Caki2 (cell line): Measurements from ENCODE around the gene EXOSC3. TPM values are rescaled to one million over a fixed set of nuclear protein-coding genes. Genes with fewer than 3 reads are reported as not detected.
"Not testable (repeated sequence)": the region's sequence is repeated elsewhere in the genome, so short reads cannot be mapped to it uniquely, and the experiment has no call there.

Source experiments
- DNase-seq: peaks from one replicate; pipeline ENCODE4 v3.0.0-alpha.2; 2015; ENCODE audit warnings: low read depth
- in situ Hi-C: cut with HindIII; loops from 2 replicates; pipeline ENCODE4 v1.10.0; 2016; ENCODE audit warnings: low sequenced_read_pairs, low pct_unique_long_range_greater_than_20kb, mixed read lengths
- total RNA-seq: library from RNA; depleted of rRNA; stranded (reverse); fragments of >200 nt; shearing (Covaris generic); gene quantifications from 2 replicates; pipeline ENCODE4 v1.2.3, GENCODE V29; 2014; ENCODE audit warnings: low replicate concordance; rRNA removed

Gene EXOSC3
- total RNA-seq = 31.8 and 100 TPM in 2 replicates

GRCh38 chr9:37784616-37785483 is at the start of gene EXOSC3:
TSS of gene EXOSC3 (minus strand) at chr9:37785064. CDS start at chr9:37785044, 20 bp downstream.
- peak; percentile 81 for DNase-seq
- in situ Hi-C loops = no loop called here

GRCh38 chr9:37827483-37828165 is 42.8 kb upstream of the EXOSC3 start:
- in situ Hi-C loops = no loop called here
- DNase-seq = no peak

DNA sequence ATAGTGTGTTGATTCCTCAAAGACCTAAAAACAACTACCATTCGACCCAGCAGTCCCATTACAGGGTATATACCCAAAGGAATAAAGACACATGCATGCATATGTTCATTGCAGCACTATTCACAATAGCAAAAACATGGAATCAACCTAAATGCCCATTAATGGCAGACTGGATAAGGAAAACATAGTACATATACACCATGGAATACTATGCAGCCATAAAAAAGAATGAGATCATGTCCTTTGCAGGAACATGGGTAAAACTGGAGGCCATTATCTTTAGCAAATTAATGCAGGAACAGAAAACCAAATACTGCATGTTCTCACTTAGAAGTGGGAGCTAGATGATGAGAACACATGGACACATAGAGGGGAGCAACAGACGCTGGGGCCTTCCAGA is 40.3 kb upstream of the EXOSC3 start:
- in situ Hi-C loops, DNase-seq: not testable (repeated sequence)

DNA sequence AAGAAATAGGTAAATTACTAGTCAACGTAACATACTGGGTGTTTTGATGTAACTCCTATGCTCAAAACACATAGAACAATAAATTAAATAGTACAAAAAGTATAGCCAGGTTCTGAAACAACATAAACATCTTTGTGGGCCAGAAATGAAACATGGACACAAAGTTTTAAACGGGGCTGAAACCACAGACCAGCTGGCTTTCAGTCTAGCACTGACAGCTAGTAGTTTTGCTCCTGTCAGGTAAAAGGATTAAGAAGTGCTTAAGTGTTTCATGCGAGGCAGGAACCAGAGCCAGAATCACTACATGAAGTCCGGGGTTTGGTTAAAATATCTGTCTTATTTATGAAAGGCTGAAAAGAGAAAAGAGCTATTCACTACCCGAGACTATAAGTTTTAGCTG is 35.3 kb upstream of the EXOSC3 start:
- in situ Hi-C loops = no loop called here
- DNase-seq = no peak

GRCh38 chr9:37818849-37819248 is 34.0 kb upstream of the EXOSC3 start:
- in situ Hi-C loops = no loop called here

DNA sequence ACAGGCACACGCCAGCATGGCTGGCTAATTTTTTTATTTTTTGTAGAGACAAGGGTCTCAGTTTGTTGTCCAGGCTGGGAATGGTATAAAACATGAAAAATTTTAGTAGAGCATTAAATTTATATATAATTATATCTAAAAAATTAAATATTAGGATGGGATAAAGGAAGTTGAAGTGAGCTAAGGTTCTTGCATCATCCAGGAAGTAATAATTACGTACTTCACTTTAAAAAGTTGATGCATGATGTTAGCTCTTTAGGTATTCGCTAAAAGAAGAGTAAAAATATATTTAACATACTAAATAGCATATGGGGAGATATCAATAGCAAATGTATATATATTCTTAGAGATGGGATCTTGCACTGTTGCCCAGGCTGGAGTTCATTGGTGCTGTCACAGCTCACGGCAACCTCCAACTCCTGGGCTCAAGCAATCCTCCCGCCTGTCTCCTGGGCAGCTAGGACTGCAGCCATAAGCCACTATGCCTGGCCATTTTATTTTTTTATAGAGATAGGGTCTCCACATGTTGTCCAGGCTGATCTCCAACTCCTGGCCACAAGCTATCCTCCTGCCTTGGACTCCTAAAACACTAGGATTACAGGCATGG is 28.0 kb upstream of the EXOSC3 start:
- no peak for DNase-seq
- in situ Hi-C loops = no loop called here

More at GRCh38 chr9:37818849-37819248, 34.0 kb upstream of the EXOSC3 start:
- DNase-seq = no peak

GRCh38 chr9:37811906-37812476 is 27.1 kb upstream of the EXOSC3 start:
- DNase-seq = no peak
- in situ Hi-C loops = no loop called here

DNA sequence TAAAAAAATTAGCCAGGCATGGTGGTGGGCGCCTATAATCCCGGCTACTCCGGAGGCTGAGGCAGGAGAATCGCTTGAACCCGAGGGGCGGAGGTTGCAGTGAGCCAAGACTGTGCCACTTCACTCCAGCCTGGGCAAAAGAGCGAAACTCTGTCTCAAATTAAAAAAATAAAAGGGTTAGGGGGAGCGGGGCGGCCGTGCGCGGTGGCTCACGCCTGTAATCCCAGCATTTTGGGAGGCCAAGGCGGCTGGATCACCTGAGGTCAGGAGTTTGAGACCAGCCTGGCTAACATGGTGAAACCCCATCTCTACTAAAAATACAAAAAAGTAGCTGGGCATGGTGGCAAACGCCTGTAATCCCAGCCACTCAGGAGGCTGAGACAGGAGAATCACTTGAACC is 24.8 kb upstream of the EXOSC3 start:
- in situ Hi-C loops, DNase-seq: not testable (repeated sequence)

- in situ Hi-C loops = no loop called here
Observed at GRCh38 chr9:37806271-37806670, 21.4 kb upstream of the EXOSC3 start.

GRCh38 chr9:37801959-37802711 is 17.3 kb upstream of the EXOSC3 start:
- DNase-seq = no peak
- in situ Hi-C loops = no loop called here

More at GRCh38 chr9:37806271-37806670, 21.4 kb upstream of the EXOSC3 start:
- DNase-seq = no peak

DNA sequence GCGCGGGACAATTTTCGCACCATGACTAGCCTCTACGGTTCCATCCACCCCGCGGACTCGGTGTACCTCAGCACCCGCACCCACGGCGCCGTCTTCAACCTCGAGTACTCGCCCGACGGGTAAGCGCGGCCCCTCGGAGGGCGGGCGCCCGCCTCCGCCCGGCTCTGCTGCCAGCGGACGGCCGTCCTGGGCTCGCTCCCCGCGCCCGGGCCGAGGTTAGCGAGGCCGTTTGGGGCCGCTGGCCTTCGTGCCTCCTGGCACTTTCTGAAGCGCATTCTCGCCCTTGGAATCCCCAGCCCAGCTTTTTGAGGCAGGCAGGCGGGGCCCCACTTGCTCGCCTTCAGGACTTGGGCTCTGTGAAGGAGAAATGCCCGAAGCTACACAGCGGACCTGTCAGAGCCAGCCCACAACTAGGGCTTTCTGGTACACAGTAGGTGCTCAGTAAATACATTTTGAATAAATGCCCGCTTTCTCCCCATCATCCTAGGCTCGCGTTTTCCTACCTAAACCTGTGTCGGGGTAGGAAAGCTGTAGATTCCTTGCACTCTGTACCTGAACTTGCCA is 16.5 kb upstream of the EXOSC3 start:
- DNase-seq = no peak
- in situ Hi-C loops = no loop called here

DNA sequence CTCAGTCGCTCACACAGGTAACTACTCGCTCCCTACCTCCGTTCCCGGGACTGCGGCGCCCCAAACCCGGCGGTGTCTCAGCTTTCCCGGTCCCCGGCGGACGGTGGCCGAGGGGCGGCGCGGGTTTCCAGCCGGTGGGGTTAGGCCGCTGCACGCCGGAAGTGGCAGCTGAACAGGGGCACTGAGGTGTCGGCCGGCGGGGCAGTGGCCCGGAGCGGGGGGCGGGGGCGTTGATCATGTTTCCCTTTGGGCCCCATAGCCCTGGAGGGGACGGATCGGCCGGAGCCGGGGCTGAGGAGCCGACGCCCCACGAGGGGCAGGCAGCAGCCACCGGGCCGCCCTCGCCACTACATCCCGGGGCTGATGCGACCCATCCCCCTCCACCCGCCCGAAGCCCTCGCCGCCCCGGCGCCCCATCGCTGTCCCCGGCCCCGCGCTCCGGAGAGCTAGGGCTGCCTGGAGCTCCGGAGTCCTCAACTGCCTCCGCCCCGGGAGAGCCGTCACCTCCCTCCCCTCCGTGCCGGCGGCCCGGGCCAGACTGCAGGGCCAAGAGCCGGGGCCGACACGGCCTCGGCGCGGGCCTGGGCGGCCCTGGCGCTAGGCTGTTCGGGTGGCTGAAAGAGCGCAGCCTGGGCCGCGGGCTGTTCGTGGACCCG is 15.9 kb upstream of the EXOSC3 start, which contains the start of gene DCAF10:
Gene DCAF10, plus strand, starts transcription at position 167 of the 656 bp plus-strand sequence. Its CDS starts 70 bp downstream, at position 237.
- peak; percentile 76 for DNase-seq
- in situ Hi-C loops = no loop called here

DNA sequence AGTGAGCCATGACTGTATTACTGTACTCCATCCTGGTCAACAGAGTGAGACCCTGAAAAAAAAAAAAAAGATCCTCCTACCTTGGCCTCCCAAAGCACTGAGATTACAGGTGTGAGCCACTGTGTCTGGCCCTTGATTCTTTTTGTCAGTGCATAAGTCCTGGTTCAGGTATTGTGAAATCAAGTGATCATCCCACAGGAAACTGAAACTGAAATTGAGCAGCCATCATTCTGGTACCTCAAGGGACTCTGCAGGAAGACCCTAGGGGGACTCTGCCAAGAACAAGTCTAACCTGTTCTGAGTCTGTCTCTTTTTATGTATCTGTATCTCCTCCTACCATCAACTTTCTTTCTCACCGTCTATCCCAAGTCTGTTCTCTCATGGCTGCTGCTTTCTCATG is 13.8 kb upstream of the EXOSC3 start:
- DNase-seq = no peak
- in situ Hi-C loops = no loop called here

GRCh38 chr9:37796232-37796631 is 11.4 kb upstream of the EXOSC3 start:
- DNase-seq = no peak
- in situ Hi-C loops = no loop called here

- in situ Hi-C loops = no loop called here
Observed at GRCh38 chr9:37792122-37792521, 7.3 kb upstream of the EXOSC3 start.

GRCh38 chr9:37790096-37790495 is 5.2 kb upstream of the EXOSC3 start:
- no peak for DNase-seq
- in situ Hi-C loops = no loop called here

More at GRCh38 chr9:37792122-37792521, 7.3 kb upstream of the EXOSC3 start:
- DNase-seq = no peak

DNA sequence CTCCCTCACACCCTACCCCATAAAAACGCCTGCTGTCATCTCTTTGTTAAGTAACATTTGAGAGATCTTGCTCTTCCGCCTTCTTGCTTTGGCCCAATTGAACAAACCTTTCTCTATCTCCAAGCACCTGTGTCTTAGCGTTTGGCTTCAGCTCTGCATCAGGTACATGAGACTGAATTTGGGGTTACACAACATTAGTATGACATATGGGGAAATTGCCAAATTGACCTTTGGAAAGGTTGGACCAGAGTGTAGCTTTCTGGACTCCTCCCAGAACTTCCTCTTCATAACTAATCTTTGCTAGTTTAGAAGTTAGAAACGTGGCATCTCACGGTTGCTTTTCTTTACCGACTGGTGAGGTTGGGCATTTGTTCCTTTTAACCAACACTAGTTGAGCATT is 3.5 kb upstream of the EXOSC3 start:
- DNase-seq = no peak
- in situ Hi-C loops = no loop called here
